ENCODE data around the gene OR5M8. TPM values are rescaled to one million over a fixed set of nuclear protein-coding genes. Genes with fewer than 3 reads are reported as not detected.

Gene OR5M8
- total RNA-seq (not detected), polyA plus RNA-seq (not detected)
- long read RNA-seq, donor 1: 0 reads
- long read RNA-seq, donor 2: 0 reads
- long read RNA-seq, donor 3: 0 reads
- long read RNA-seq, donor 4: 0 reads
- long read RNA-seq, donor 5: 0 reads
- long read RNA-seq, donor 6: 0 reads
- long read RNA-seq, donor 7: 0 reads
- long read RNA-seq, donor 8: 0 reads
- long read RNA-seq, donor 9, partial matches to known transcripts: 0 of 1 reads
- long read RNA-seq, donor 9, other reads (novel, unspliced or antisense): 0 of 1 reads
- long read RNA-seq, donor 10: 0 reads

DNA sequence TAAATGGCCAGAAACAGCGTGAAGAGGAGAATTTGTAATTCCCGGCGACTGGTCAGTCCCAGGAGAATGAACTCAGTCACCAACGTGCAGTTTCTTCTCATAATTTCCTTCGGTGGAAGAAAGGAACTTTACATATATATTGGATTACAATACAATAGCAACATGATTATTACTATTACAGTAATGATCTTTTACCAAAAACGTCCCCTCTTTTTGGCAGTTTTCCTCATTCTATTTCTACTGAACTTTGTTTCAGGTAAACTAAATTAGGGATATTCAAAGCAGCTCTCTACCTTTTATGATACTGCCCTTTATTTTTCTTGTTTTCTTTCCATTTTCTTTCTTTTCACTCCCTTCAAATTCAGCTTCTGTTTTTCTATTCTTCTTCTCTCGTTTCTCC lies at the start of gene OR5M8:
TSS of gene OR5M8 (minus strand) at position 101 of the 400 bp plus-strand sequence. CDS start at position 101, 0 bp downstream.
- H3K4me3 ChIP-seq: no peak within 1 kb of the TSS
- WGBS, 5 donors: 74 to 85% (median 80%) methylated on average over 7 of the region's 7 CpGs
- DNase-seq: no peak
- TF ChIP-seq EP300 (IDR thresholded peaks at IDR 0.05) (no peak), POLR2AphosphoS5 (IDR thresholded peaks at IDR 0.05) (no peak), POLR2A (IDR thresholded peaks at IDR 0.05) (no peak)
- TF ChIP-seq, protein P1, sequence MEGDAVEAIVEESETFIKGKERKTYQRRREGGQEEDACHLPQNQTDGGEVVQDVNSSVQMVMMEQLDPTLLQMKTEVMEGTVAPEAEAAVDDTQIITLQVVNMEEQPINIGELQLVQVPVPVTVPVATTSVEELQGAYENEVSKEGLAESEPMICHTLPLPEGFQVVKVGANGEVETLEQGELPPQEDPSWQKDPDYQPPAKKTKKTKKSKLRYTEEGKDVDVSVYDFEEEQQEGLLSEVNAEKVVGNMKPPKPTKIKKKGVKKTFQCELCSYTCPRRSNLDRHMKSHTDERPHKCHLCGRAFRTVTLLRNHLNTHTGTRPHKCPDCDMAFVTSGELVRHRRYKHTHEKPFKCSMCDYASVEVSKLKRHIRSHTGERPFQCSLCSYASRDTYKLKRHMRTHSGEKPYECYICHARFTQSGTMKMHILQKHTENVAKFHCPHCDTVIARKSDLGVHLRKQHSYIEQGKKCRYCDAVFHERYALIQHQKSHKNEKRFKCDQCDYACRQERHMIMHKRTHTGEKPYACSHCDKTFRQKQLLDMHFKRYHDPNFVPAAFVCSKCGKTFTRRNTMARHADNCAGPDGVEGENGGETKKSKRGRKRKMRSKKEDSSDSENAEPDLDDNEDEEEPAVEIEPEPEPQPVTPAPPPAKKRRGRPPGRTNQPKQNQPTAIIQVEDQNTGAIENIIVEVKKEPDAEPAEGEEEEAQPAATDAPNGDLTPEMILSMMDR (IDR thresholded peaks at IDR 0.05): no peak
- H3K4me1 ChIP-seq: no peaks in the 10 kb centered on the region
- peaks cover 0 to 10% (median under 1%) of the 10 kb centered on the region in 4 donors for H3K9me3 ChIP-seq
- intact Hi-C loops (cut with DNase I; ENCODE audit: low total_unique reads): no loop called here
- H3K36me3 ChIP-seq: no peaks in the 10 kb centered on the region
- H3K27ac ChIP-seq: no peak within 1 kb of the TSS
- no peaks in the 10 kb centered on the region for H3K27me3 ChIP-seq

DNA sequence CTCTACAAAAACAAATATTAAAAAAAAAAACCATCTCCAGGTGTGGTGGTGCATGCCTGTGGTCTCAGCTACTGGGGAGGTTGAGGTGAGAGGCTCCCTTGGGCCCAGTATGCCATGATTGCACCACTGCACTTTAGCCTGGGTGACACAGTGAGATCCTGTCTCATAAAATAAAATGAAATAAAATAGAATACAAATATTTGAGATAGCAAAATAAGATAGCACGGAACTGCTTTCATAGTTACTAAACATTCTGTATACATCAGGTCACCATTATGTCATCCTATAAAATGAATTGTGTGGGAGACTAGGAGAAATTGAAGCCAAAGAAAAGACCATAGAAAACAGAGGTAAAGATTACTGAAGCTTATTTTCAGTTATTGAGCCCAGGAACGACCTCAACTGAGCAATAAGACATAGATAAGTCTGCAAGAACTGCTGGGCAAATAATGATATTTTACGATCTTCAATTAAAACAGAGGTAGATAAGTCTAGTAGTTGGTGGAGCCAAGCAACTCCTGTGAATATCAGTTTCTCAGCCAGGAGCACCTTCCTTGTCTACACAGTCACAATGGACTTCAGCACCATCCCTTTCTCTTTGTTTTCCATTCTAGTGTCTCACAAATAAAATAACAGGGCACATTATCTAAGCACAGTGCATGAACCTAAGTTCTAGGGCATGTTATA lies 42.0 kb upstream of the OR5M8 start:
- Histone ChIP-seq H3K9me3 (peaks cover 0 to 10% (median 2%) of the 10 kb centered on the region in 4 donors), H3K4me3 (no peak overlapping the region), H3K27me3 (no peaks in the 10 kb centered on the region), H3K36me3 (no peaks in the 10 kb centered on the region), H3K27ac (no peak overlapping the region), H3K4me1 (no peaks in the 10 kb centered on the region)
- 45 to 60% (median 55%) methylated on average over 3 of the region's 3 CpGs for WGBS, 5 donors
- no peak for DNase-seq
- intact Hi-C loops (cut with DNase I; ENCODE audit: low total_unique reads): no loop called here
- TF ChIP-seq, protein P1 (IDR thresholded peaks at IDR 0.05): no peak
- no peak for TF ChIP-seq POLR2AphosphoS5 (IDR thresholded peaks at IDR 0.05)
- no peak for TF ChIP-seq EP300 (IDR thresholded peaks at IDR 0.05)
- no peak for TF ChIP-seq POLR2A (IDR thresholded peaks at IDR 0.05)

DNA sequence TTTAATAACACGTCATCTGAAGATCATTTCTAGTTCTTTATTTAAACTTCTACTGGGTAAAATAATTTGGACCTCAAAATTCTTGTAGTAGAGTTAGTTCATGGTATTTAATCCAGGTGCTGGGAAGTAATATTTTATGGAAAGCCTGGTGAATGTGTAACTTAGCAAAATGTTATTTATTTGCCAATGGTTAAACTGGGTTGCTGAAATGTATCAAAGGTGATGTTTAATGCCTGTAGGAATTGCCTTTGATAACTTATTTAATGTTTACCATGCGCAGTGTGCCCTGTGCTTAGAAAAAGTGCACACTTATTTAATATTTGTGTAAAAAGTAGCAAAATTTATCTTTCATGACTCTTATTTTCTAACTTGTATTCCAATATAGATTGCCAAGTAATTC lies 40.7 kb upstream of the OR5M8 start:
- WGBS, 5 donors: 31 to 58% (median 45%) methylated on average over 2 of the region's 2 CpGs
- Histone ChIP-seq H3K9me3 (peaks cover 0 to 6% (median 0%) of the 10 kb centered on the region in 4 donors), H3K36me3 (no peaks in the 10 kb centered on the region), H3K27me3 (no peaks in the 10 kb centered on the region), H3K4me1 (no peaks in the 10 kb centered on the region), H3K27ac (no peak overlapping the region), H3K4me3 (no peak overlapping the region)
- intact Hi-C loops (cut with DNase I; ENCODE audit: low total_unique reads): no loop called here
- TF ChIP-seq, protein P1 (IDR thresholded peaks at IDR 0.05): no peak
- no peak for TF ChIP-seq POLR2A (IDR thresholded peaks at IDR 0.05)
- TF ChIP-seq EP300 (IDR thresholded peaks at IDR 0.05): no peak
- no peak for TF ChIP-seq POLR2AphosphoS5 (IDR thresholded peaks at IDR 0.05)
- no peak for DNase-seq

DNA sequence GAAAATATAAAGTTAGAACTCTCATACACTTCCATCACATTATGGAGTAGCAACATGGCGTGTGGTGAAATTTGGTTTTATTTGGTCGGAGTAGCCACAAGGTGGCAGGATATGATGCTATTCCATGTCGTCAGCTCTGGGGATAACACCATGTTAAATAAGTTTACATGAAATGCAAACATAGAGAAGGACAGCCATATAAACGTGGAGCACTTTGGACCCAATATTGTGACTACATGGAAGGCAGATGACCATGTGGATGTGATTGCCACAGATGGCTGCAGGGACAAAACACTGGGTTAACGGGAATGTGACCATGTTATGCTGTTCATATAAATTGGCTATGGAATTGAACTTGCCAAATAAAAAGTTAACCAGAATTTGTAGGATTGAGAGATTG lies 30.8 kb upstream of the OR5M8 start:
- TF ChIP-seq POLR2AphosphoS5 (IDR thresholded peaks at IDR 0.05) (no peak), POLR2A (IDR thresholded peaks at IDR 0.05) (no peak)

More for the DNA sequence above, 30.8 kb upstream of the OR5M8 start:
- Histone ChIP-seq H3K4me3 (no peak overlapping the region), H3K4me1 (no peaks in the 10 kb centered on the region), H3K36me3 (no peaks in the 10 kb centered on the region), H3K27ac (no peak overlapping the region), H3K27me3 (no peaks in the 10 kb centered on the region), H3K9me3 (peaks cover 0 to 8% (median 0%) of the 10 kb centered on the region in 4 donors)
- intact Hi-C loops (cut with DNase I; ENCODE audit: low total_unique reads): no loop called here
- 54 to 75% (median 68%) methylated on average over 5 of the region's 5 CpGs for WGBS, 5 donors
- no peak for DNase-seq

Measured in stomach (tissue), 19 donors.